Hepatocyte (in vitro differentiated cells): ENCODE measurements around the gene OR5A2.

ENCODE experiments used
- EZH2 ChIP-seq: fragments of 200-600 bp; sonication (generic); IDR thresholded peaks from 2 replicates; pipeline ENCODE4 v1.6.1; 2016; ENCODE audit warnings: antibody characterized with exemption, mild to moderate bottlenecking, borderline replicate concordance
- EZH2phosphoT487 ChIP-seq: fragments of 200-600 bp; sonication (generic); IDR thresholded peaks from one replicate; pipeline ENCODE4 v1.6.1; 2018; ENCODE audit warnings: antibody characterized with exemption, mild to moderate bottlenecking, low read depth, moderate library complexity; ENCODE audit not compliant: unreplicated experiment, severe bottlenecking
- TF ChIP-seq, protein P1 (sequence below): fragments of 200-600 bp; sonication (generic); IDR thresholded peaks from 2 replicates; pipeline ENCODE4 v1.5.1; 2016; ENCODE audit warnings: antibody characterized with exemption, mild to moderate bottlenecking; ENCODE audit not compliant: poor library complexity

DNA sequence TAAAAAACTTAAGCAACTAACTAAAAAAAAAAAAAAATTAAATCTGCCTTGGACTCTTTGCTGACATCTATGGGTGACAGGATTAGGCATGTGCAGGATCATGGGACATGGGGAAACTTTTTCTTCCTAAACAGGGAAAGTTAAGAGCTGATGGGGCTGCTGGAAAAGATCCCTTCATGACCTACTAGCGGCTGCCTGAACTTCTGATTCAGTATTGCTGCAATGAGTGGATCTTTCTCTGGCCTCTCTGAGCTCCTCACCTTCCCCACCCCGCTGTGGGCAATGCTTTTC lies 25.0 kb downstream of the OR5A2 start:
- TF ChIP-seq, protein P1, sequence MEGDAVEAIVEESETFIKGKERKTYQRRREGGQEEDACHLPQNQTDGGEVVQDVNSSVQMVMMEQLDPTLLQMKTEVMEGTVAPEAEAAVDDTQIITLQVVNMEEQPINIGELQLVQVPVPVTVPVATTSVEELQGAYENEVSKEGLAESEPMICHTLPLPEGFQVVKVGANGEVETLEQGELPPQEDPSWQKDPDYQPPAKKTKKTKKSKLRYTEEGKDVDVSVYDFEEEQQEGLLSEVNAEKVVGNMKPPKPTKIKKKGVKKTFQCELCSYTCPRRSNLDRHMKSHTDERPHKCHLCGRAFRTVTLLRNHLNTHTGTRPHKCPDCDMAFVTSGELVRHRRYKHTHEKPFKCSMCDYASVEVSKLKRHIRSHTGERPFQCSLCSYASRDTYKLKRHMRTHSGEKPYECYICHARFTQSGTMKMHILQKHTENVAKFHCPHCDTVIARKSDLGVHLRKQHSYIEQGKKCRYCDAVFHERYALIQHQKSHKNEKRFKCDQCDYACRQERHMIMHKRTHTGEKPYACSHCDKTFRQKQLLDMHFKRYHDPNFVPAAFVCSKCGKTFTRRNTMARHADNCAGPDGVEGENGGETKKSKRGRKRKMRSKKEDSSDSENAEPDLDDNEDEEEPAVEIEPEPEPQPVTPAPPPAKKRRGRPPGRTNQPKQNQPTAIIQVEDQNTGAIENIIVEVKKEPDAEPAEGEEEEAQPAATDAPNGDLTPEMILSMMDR = no peak
- TF ChIP-seq EZH2phosphoT487 (no peak), EZH2 (no peak)
